GM12873 (cell line): ENCODE data around the gene IPO11.

Experiments
- CTCF ChIP-seq: IDR thresholded peaks from 2 replicates; pipeline ENCODE4 v1.5.1; 2012; ENCODE audit warnings: low read depth, mild to moderate bottlenecking, moderate library complexity, low read length, control low read depth; ENCODE audit not compliant: insufficient read depth; ENCODE audit errors: missing control alignments

Gene IPO11

GRCh38 chr5:62418462-62419076 lies 6.0 kb downstream of the IPO11 start:
- TF ChIP-seq CTCF = no peak

- TF ChIP-seq CTCF = no peak
These were observed 7.0 kb downstream of the IPO11 start for GRCh38 chr5:62419609-62420008.

GRCh38 chr5:62421414-62421813 lies 8.9 kb downstream of the IPO11 start:
- no peak for TF ChIP-seq CTCF

GRCh38 chr5:62424763-62425162 lies 12.2 kb downstream of the IPO11 start:
- no peak for TF ChIP-seq CTCF

- TF ChIP-seq CTCF = no peak
These were observed 19.4 kb downstream of the IPO11 start for GRCh38 chr5:62431735-62432620.

- no peak for TF ChIP-seq CTCF
These were observed 20.1 kb downstream of the IPO11 start for GRCh38 chr5:62432621-62433064.

- no peak for TF ChIP-seq CTCF
These were observed 36.0 kb downstream of the IPO11 start for GRCh38 chr5:62448528-62448927.
